Measurements from ENCODE around the gene DCLK2.

DNA sequence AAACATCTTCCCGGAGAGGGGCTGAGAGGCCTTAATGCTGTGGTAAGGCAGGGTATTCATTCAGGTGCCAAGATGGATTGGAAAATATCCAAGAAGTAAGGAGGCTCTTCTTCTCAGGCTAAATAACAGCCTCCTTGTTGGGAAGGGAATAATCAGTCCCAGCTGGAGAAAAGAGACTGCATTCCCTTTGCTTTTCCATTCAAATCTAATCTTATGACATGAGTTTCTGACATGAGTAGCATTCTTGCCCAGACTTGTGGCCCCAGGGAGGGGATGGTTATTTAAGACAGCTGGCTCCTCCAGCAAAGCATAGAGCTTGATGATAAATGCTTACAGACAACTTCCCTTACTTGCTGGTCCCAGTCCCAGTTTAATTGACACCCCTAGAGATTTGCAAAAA, 98.3 kb downstream of the DCLK2 start:
- TF ChIP-seq KLF10 (tag by site-specific recombination; IDR thresholded peaks at IDR 0.05) (no peak), ZNF768 (tag by site-specific recombination; IDR thresholded peaks at IDR 0.05) (no peak), CTCF (tag by site-specific recombination; IDR thresholded peaks at IDR 0.05) (no peak), REST (tag by site-specific recombination; IDR thresholded peaks at IDR 0.05) (no peak), YY1 (tag by site-specific recombination; IDR thresholded peaks at IDR 0.05) (no peak), ZNF292 (tag by site-specific recombination; IDR thresholded peaks at IDR 0.05; ENCODE audit: borderline replicate concordance, low read depth) (no peak), ZBTB11 (tag by site-specific recombination; conservative IDR thresholded peaks at IDR 0.05; ENCODE audit: low read depth) (no peak), ZNF184 (tag by site-specific recombination; IDR thresholded peaks at IDR 0.05) (no peak)
